PC-3 (cell line): Measurements from ENCODE around the gene CABP7.

Experiments
- EZH2 ChIP-seq: fragments of 300-600 bp; sonication (generic); IDR thresholded peaks from one replicate; pipeline ENCODE4 v1.6.1; 2017; ENCODE audit warnings: antibody characterized with exemption, mild to moderate bottlenecking, low read length; ENCODE audit not compliant: unreplicated experiment
- TF ChIP-seq, protein P1 (sequence below): fragments of 300-600 bp; sonication (generic); conservative IDR thresholded peaks from 2 replicates; pipeline ENCODE4 v1.5.1; 2017; ENCODE audit warnings: antibody characterized with exemption, low read depth, mild to moderate bottlenecking, low read length

DNA sequence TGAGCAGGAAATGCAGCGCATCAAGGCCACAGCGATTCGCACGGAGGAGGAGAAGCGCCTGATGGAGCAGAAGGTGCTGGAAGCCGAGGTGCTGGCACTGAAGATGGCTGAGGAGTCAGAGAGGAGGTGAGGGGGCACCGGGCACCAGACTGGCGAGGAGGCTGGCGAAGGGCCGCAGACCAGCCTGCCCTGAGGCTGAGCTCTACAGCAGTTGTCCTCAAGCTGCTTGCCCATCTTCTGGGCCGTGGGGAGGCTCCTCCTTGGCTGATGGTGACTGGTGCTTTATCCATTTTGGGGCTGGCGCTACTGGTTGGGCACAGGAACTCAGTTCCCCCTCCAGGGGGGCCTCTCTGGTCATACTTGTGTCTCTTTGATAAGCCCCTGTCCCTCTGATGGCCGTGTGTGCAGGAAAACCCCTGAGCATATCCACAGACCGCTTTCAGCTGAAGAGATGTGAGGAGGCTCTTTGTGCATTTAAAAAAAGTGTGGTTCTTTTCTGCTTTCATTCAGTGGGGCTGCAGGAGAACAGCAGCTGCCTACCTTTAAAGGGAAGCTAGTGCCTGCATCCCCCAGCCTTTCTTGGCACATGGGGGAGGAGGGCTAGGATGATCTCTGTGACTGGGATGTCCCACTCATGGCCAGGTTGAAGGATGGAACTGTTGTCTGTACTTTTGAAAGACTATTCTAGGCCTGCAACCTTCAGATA lies 46.3 kb upstream of the CABP7 start:
- TF ChIP-seq, protein P1, sequence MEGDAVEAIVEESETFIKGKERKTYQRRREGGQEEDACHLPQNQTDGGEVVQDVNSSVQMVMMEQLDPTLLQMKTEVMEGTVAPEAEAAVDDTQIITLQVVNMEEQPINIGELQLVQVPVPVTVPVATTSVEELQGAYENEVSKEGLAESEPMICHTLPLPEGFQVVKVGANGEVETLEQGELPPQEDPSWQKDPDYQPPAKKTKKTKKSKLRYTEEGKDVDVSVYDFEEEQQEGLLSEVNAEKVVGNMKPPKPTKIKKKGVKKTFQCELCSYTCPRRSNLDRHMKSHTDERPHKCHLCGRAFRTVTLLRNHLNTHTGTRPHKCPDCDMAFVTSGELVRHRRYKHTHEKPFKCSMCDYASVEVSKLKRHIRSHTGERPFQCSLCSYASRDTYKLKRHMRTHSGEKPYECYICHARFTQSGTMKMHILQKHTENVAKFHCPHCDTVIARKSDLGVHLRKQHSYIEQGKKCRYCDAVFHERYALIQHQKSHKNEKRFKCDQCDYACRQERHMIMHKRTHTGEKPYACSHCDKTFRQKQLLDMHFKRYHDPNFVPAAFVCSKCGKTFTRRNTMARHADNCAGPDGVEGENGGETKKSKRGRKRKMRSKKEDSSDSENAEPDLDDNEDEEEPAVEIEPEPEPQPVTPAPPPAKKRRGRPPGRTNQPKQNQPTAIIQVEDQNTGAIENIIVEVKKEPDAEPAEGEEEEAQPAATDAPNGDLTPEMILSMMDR, result no peak
- TF ChIP-seq EZH2, result no peak
